ENCODE measurements around the gene CSRNP3.

CSRNP3 gene

GRCh38 chr2:165682546-165682945 is 213.0 kb downstream of the CSRNP3 start:
- no peak for TF ChIP-seq CTCF (IDR thresholded peaks at IDR 0.05; ENCODE audit: control insufficient read depth, insufficient read depth, low read depth, low read length, missing control alignments)
- no peak overlapping the region for H3K4me3 ChIP-seq (ENCODE audit: control insufficient read depth, low read depth, low read length)
- no peak for DNase-seq (ENCODE audit: low read depth)

DNA sequence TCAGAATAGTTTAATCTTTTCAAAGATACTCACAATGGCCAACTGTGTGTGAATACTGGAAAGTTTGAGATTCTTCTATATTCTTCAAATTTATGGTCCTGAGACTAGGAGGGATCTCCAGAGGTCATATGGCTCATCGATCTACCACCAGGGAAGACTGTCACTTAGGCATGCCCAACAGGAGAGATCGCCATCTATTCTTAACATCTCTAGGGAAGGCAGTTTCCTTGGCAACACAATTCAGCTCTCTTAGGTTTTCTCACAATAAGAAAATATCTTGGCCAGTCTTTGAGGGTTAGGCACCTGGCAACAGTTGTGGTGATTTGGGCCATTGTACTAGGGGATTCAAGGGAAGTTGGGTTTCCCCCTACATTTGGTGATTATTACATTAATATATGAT is 217.3 kb downstream of the CSRNP3 start:
- no peak for DNase-seq (ENCODE audit: low read depth)

DNA sequence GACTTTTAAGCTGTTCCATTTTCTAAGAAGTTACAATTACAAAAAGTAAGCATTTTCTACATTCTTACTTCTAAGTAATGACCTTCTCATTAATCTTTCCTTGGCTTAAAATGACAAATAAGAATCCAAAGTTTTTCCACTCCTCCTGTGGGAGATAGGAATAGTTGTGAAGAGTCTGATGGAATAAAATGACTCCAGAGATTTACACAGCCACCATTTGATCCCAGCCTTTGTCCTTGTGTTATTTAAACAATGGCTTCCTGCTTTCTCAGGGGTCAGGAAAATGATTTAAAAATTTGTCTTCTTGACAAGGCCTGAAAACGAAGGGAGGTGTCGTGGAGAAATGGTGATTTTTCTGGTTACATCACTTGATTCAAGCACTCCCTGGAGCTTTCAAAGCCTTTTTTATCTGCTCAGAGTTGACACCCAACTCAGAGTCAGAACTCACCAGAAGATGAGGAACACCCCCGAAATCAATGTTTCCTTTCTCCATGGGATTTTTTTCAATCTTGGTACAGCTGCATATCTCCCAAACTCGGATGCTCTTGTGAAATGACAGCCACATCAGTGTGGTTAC is 218.0 kb downstream of the CSRNP3 start:
- no peak for TF ChIP-seq CTCF (IDR thresholded peaks at IDR 0.05; ENCODE audit: control insufficient read depth, insufficient read depth, low read depth, low read length, missing control alignments)
- DNase-seq (ENCODE audit: low read depth) = no peak
- H3K4me3 ChIP-seq (ENCODE audit: control insufficient read depth, low read depth, low read length) = no peak overlapping the region

More for the DNA sequence above, 217.3 kb downstream of the CSRNP3 start:
- H3K4me3 ChIP-seq (ENCODE audit: control insufficient read depth, low read depth, low read length) = no peak overlapping the region
- TF ChIP-seq CTCF (IDR thresholded peaks at IDR 0.05; ENCODE audit: control insufficient read depth, insufficient read depth, low read depth, low read length, missing control alignments) = no peak

GRCh38 chr2:165691615-165692014 is 222.1 kb downstream of the CSRNP3 start:
- H3K4me3 ChIP-seq (ENCODE audit: control insufficient read depth, low read depth, low read length) = no peak overlapping the region
- TF ChIP-seq CTCF (IDR thresholded peaks at IDR 0.05; ENCODE audit: control insufficient read depth, insufficient read depth, low read depth, low read length, missing control alignments) = peak; percentile 30
- DNase-seq (ENCODE audit: low read depth) = peak; percentile 37

DNA sequence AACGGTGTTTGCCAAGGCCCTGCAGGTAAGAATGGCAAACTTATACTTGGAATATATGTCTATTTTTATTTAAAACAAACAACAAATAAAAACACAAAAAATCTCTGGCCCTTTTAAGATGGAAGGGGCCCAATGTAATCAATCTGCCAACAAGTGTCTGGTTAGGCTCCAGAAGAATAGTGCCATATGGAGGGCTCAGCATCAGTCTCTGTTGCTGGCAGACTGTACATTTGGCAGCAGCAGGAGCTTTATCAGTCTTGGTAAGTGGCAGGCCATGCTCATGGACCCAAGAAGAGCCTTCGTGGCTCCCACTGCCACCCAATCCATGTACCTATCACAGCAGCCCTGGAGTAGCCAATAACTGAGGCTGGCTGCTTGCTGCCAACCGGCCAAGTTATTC is 223.4 kb downstream of the CSRNP3 start:
- no peak for DNase-seq (ENCODE audit: low read depth)
- no peak overlapping the region for H3K4me3 ChIP-seq (ENCODE audit: control insufficient read depth, low read depth, low read length)
- TF ChIP-seq CTCF (IDR thresholded peaks at IDR 0.05; ENCODE audit: control insufficient read depth, insufficient read depth, low read depth, low read length, missing control alignments) = no peak

GRCh38 chr2:165693838-165694237 is 224.3 kb downstream of the CSRNP3 start:
- TF ChIP-seq CTCF (IDR thresholded peaks at IDR 0.05; ENCODE audit: control insufficient read depth, insufficient read depth, low read depth, low read length, missing control alignments) = no peak
- DNase-seq (ENCODE audit: low read depth) = no peak
- no peak overlapping the region for H3K4me3 ChIP-seq (ENCODE audit: control insufficient read depth, low read depth, low read length)
